Measurements from ENCODE around the gene MATN1.

The MATN1 gene

DNA sequence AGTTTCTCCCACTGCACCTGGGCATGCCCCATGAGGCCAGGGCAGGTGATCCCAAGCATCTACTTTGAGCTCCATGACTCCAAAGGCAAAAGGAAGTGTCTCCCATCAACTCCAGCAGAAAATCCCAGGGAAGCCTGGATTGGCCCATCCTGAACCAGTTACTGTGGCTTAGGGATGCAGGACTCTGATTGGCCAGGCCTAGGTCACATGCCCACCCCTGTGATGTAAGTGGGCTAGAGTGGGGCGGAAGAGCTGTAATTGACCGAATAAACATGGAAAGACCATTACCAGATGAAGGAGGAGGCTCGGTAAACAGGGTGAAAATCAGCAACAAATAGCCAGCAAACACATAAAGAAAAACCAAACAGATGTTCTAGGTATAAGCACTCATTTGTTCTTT, 45.2 kb downstream of the MATN1 start:
- no peak for DNase-seq

DNA sequence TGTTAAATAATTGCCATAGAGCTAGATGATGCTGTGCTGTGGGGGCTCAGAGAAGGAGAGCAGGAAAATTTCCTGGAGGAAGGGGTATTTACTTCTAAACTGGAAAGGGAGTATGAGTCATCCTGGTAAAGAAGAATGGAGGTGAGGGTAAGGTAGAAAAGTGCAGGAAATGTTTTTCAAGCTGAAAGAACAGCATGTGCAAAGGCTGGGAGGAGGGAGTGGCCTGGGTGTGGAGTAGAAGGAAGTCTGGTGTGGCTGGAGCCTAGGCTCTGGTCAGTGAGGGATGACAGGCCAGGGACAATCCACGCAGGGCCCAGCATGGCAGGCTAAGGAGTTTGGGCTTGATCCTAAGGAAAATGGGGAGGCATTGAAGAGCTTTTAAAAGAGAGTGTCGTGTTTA, 45.9 kb downstream of the MATN1 start:
- DNase-seq, result no peak

DNA sequence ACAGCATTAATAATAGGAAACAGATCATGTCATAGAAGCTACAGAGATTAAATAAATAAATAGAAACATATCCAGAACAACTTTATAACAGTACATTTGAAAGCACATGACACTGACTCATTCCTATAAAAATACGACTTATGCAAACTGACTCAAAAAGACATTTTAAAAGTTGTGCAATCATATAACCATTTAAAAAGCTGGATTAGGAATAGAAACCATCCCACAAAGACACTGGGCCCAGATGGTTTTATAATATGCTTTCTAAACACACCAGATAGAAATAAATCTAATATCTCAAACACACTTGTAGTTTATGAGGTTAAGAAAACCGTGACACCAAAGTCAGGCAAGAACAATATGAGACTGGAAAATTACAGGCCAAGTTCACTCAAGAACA, 47.6 kb downstream of the MATN1 start:
- no peak for DNase-seq

DNA sequence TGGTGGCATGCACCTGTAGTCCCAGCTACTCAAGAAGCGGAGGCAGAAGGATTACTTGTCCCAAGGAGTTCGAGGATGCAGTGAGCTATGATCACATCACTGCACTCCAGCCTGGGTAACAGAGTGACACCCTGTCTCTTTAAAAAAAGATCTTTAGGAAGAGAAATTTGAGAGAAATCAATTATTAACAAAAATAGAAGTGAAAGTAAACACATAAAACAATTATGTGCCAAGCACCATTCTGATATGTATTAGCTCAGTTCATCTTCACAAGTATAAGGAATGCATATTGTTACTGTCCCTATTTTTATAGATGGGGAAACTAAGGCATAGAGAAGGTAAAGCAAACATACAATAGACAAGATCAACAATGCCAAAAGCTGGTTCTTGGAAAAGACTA, 48.1 kb downstream of the MATN1 start:
- no peak for DNase-seq

DNA sequence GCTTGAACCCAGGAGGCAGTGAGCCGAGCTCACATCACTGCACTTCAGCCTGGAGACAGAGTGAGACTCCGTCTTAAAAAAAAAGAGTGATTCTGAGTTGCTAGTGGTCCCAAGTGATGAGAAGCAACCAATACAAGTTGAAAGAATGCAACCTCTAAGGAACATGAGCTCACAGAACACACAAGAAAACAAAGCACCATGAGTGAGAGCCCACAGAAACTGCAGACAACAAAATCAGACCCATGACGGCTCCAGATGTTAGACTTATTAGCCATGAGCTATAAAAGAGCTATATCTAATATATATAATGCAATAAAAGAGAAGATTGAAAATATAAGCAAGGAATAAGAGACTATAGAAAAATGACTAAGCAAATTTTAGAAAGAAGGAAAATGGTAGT, 50.0 kb downstream of the MATN1 start:
- DNase-seq, result no peak

DNA sequence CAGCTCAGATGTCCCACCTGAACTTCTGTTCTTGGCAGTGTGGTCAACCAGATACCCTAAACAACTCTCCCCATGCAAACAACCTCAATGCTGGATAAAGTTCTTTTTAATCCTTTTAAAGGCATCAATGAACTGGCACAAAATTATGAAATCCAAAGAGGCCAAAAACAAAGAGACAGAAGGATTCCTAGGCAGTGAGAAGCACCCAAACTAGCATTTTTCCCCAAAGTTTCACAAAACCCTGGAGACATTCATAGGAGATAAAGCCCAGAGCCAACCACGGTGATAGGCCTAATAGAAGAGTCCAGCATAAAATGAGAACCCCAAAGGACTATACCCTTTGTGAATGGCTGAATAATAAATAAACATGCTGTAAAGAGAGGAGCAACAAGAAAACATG, 50.7 kb downstream of the MATN1 start:
- no peak for DNase-seq

DNA sequence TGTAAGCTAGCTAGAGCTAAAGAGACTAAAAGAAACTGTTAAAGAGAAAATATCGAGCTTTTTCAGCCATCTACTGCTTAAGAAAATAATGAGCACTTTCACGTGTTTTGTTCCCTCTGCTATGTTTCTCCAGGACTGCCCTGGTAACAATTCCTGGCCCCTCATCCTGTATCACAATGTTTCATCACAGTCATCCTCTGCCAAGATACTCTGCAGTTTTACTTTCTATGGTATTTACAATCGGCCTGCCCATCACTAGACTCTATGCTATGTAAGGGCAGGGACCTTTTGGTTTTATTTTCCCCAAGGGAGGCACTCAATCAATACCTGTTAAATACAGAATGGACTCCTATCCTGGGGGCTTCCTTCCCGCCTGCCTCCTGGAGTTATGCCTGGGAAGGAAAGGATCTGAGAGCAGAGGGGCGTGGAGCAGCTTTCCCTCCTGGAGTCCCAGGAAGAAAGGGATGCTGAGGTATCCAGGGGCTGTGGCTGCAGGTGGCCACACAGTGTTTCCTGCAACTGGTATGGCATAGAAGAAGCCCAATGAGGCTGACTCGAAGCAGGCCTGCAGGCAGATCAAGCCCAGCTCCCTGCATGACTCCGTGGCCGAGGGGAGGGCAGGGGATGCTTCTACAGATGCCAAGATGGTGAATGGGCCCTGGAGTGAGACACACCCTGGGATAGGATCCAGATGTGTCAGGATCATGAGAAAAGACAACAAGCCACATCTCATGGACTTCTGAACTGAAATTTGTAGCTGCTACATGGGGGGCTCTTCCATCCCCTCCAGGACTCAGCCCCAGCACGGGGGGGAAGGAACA, 52.9 kb downstream of the MATN1 start:
- DNase-seq, result no peak

DNA sequence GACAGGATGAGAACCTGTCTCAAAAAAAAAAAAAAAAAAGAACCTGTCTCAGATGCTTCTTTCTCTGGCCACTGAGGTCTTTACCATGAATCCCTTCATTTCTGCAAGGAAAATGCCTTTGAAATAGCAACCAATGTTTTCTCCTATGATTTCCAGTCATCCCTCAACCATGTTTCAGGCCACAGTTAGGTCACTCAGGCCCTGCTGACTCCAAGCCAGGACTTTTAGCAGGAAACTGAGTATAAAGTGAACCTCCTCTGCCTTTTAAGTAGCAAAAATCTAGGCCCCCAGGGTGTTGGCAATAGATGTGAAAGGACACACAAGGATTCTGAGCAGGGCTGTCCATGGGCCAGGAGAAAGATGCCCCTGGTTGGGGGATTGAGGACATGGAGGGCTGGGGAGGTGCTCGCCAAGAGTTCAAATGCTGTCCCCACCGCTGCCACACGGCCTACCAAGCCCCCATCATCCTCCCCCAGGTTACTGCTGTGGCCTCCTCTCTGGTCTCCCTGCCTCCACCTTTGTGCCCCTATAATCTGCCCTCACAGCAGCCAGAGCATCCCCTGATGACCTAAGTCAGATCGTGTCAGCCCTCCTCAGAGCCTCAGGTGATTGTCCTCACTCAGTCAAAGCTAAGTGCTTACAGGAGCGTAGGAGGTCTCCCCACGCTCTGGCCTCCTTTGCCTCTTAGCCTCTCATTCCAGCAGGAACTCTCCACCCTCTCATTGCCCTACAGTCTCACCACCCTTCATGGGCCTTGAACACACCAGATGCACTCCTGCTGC, 54.6 kb downstream of the MATN1 start:
- no peak for DNase-seq

DNA sequence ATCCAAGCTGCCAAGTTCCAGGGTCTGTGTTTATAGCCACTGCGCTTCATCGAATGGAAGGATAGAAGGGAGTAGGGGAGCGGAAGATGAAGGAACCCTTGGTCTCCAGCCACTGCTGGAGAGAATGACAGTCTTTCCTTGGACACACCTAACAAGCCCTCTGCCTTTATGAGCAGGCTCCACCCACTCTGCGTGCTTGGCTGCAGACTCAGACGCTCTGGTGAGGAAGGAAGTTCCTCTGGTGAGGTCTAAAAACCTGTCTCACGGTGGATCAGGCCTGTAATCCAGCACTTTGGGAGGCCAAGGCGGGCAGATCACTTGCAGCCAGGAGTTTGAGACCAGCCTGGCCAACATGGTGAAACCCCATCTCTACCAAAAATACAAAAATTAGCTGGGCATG, 55.4 kb downstream of the MATN1 start:
- no peak for DNase-seq

DNA sequence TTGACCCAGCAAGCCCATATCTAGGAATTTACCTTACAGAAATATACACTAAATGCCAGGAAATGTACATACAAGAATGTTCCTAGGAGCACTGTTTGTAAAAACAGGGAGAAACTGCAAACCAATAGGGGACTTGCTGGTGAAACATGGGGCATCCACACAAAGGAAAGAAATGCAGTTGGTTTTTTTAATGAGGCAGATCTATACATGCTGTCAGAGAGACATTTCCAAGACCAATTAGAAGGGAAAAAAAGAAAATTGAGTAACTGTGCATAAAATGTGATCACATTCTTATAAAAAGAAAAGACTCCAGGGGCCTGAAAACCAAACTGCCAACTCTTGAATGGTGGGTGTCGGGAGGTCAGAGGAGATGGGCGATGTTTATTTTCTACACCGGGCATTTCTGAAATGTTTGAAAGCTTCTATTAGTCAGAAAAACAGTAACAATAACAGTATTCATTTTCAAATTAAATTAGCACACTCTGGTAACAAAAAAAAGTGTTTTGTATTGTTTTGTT, 56.6 kb downstream of the MATN1 start:
- DNase-seq, result no peak

DNA sequence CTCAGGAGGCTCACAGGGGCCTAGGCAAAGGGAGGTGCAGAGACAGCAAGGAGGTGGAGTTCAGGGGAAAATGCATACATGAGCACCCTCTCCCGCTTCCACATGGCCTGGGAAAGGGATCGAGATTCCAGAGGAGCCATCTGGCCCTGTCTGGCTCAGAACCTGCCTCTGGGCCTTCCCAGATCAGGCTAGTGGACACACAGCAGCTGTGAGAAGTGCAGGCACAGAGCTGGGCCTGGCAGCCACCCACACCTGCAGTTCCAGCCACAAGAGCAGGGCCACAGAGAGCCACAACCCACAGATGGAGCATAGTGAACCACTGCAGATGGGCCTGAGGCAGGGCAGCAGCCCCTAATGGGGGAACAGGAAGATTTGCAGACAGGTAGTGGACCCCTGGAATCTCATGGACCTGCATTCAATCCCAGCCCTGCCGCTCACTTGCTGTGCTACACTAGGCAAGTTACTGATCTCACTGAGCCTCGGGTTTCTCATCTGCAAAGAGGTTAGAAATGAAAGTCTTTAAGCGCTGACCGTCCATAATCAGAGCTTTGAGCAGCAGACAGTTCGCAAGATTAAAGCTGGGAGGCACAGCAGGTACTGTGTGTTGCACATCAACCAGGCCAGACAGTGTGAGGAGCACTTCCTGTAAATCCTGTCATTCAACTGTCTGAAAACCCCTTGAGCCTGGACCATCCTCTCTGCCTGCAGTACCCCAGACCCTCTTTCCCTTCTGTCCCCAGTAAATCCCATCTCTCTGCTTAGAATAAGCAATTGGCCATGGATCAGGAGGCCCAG, 58.0 kb downstream of the MATN1 start:
- no peak for DNase-seq

DNA sequence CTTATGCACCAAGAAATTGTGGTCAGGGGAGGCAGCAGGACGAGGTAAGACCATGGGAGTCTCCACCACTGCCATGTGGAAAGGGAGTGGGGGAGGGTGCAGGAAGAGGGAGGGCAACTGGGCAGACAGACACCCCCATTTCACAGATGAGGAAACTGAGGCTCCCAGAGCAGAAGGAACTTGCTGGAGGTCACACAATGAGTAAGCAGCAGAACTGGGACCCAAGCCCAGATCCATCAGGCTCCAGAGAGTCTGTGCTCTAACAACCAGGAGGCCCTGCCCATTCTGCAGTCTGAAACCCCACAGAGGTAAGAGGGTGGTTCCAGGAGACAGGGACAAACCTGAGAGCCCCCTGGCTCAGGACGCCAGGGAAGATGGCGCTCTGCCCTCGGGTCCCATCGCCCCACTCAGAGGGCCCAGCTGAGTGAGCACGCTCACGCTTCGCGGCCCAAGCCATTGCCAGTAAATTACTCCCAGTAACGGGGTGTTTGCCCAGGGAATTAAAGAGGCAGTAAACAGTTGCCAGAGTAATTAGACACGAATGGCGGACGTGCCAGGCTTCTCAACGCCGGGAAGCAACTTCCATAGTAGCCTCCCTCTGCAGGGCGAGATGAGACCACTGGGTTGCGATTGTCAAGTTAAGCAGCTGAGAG, 59.2 kb downstream of the MATN1 start:
- no peak for DNase-seq

DNA sequence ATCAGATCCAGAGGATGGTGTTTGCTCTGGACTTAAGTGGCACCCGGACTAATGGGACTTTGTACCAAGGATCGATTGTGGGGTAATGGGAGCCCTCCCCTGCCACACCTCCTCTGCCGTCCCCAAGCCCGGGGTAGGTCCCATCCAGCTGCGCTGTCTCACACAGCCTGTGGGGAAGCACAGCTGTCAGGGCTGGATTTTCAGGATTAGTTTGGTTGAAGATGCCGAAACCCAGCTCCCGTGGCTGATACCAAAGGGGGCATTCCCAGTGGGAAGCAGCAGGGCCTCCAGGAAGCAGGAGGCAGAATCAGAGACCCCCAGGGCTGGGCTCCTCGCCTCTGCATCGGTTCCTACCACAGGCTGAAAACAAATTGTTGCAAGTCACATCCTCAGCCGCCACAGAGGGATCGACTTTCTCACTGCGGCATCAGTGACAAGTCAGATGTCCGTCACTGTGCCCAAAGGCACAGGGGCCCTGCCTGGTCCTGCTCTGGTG, 59.7 kb downstream of the MATN1 start:
- DNase-seq, result no peak

DNA sequence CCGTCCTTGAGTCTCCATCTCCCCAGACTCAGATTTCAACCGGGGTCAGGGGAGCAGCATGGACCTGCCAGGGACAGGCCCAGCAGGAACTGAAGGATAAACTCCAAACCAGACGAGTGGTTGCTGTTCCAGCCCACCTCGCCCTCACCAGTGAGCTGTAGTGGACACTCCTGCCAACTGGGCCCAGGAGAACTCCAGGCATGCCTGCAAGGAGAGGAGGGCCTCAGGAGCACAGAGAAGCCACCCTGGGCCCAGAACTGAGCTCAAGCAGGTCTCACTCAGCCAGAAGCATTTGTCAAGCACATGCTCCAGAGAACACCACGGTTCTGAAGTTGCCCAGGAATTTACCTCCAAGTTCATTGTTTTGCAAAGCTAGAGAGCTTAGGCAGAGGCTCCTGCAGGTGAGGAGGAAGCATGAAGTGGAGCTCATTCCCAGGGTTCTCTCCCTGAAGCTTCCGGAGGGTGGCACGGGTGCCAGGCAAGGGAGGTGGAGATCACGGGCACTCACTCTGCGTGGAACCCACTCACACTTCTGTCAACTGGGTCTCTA, 61.0 kb downstream of the MATN1 start:
- DNase-seq, result no peak

DNA sequence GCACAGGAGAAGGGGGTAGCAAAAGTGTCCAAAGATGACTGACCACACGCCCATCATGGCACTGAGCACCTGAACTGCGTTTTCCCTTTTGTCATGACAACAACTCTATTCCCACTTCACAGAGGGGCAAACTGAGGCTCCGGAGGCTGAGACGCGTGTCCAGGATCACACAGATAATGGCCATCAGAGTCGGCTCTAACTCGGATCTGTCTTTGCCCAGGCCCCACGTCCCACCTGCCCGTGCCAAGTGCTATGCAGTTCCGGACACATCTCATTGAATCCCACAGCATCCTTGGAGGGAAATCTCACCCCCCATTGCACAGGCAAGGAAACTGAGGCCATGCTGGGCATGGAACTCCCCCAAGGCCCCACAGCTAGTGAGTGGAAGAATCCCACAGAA, 62.1 kb downstream of the MATN1 start:
- DNase-seq, result no peak

Data from activated effector memory CD4-positive, alpha-beta T cell treated with Interleukin-2 at 50 U/mL for 16 hours (primary cell).